NCI-H1417 (cell line): ENCODE data around the gene AKT1.
"Not testable (repeated sequence)": the region's sequence is repeated elsewhere in the genome, so short reads cannot be mapped to it uniquely, and the experiment has no call there.

Experiments used
- DNase-seq, 3 experiments: peaks; one replicate each; lab custom pipeline; 2025; lab: John Stamatoyannopoulos, UW

Gene AKT1

GRCh38 chr14:104818714-104819161 lies 23.2 kb upstream of the AKT1 start:
- no peak for DNase-seq

DNA sequence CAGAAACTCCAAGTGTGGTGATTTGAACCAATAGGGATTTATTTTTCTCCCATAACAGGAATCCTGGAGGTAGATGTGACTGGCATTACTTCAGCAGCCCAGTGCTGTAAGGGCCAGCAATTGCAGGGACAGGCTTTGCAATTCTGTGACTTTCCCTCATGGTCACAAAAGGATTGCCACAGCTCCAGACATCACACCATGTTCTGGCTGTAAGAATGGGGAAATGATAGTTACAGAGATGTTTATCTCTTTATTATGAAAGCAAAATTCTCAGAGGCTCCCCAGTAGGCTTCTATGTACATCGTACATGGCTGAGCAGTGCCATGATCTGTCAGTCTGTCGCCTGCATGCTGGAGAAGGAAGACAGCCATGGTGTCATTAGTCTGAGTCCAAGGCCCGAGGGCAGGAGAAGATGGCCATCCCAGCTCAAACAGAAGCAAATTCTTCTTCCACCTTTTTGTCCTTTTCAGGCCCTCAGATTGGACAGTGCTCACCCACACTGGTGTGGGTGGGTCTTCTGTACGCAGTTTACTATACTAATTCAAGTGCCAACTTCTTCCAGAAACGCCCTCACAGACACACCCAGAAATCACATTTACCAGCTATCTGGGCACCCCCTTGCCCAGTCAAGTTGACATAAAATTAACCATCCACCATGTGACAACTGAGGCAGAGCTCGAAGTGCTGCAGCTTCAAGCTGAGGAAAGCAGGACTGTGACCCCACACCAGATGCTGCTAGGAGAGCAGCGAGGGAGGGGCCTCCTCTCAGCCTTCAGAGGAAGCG lies 22.6 kb upstream of the AKT1 start:
- no peak for DNase-seq

- no peak for DNase-seq
Observed at GRCh38 chr14:104816616-104816884, 21.0 kb upstream of the AKT1 start.

DNA sequence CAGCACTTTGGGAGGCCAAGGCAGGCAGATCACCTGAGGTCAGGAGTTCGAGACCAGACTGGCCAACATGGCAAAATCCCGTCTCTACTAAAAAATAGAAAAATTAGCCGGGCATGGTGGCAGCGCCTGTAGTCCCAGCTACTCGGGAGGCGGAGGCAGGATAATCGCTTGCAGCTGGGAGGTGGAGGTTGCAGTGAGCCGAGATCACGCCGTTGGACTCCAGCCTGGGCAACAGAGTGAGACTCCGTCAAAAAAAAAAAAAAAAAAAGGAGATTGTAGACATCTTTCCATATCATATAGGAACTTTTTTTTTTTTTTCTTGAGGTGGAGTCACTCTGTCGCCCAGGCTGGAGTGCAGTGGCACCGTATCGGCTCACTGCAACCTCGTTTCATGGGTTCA lies 19.2 kb upstream of the AKT1 start:
- not testable (repeated sequence) for DNase-seq

- no peak for DNase-seq
Observed at GRCh38 chr14:104813286-104813685, 17.7 kb upstream of the AKT1 start.

DNA sequence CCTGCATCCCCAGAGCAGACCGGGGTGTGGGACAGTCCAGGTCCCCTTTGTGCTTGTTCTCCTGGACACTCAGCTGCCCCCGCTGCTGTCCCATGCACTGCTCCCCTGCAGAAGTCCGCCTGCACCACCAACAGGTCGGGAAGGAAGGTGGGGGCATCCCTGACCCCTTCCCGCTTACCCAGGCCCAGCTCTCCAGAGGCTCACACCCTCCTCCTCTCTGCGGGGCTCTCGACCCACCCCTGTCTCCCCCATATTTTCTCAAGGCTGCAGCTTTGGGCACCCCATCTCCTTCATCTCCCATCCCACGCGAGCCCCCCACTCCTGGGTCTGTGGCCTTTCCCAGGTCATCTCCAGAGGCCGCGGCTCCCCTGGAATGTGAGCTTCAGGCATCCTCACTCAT lies 14.8 kb upstream of the AKT1 start:
- no peak for DNase-seq

DNA sequence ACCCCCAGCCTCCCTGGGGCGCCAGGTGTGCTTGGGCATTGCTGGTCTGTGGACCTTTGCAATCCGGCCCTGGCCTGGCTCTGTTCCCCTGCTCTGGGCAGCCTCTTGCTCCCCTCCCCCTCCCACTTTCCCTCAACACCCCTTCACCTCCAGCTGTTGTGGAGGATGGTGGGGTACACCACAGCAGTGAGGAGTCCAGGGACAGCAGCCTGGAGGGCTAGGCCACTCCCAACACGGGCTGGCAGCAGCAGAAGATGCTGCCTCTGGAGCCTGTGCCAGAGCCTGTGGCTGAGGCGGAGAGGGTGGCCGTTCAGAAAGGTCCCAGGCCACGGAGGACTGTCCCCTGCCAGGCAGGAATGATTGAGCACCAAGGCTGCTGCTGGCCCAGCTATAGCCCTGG lies 12.9 kb upstream of the AKT1 start:
- no peak for DNase-seq

DNA sequence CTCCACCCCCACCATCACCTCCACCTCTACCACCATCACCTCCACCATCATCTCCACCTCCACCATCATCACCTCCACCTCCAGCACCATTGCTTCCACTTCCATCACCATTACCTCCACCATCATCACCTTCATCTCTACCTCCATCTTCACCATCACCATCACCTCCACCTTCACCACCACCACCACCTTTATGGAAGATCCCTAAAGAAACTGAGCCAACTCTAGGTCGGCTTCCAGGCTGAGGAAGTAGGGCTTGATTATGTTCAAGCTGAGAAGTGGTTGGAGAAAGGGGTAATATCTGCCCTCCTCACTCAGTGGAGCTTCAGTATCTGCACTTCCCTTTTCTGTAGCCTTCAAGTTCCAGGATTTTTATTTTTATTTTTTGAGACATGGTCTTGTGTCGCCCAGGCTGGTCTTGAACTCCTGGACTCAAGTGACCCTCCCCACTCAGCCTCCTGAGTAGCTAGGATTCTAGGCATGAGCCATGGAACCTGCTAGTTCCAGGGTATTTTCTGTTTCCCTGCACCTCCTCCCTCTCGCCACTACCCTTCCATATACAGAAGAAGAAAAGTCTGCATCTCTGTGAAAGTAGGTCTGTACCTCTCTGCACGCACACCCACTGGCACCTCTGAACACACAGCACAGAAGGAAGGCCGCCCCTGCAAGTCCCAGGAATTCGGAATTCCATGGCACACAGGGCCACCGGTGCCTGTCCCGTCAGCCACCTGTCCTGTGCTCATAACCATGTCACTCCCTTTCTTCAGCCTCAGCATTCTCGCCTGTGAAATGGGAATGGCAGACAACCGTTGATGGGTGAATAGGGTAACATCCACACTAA lies 11.3 kb upstream of the AKT1 start:
- no peak for DNase-seq

DNA sequence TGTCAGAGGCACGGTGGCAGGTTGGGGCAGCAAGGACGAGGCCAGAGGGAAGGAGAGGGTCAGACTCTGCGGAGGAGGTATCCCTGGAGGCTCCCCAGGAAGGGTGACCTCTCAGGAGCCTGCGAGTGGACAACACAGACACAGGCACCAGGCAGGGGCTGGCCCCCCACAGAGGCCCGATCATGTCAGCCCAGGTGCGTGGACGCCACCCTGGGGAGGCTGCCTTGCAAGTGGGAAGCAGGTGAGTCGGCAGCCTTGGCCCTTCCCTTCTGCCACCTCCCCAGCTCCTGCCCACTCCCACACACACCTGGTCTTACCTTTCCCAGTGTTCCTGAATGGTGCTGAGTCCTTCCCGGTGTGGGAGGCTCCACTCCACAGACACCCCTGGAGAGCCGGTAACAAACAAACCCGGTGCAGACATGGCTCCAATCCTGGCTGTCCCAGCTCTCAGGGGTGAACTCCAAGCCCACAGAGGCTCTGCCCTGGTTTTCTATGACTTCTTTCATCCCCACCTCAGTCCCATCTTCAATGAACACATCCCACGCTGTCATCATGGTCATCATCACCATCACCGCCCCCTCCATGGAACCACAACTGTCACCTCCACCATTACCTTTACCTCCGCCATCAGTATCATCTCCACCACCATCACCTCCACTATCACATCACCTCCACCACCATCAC lies 10.5 kb upstream of the AKT1 start:
- DNase-seq = no peak

DNA sequence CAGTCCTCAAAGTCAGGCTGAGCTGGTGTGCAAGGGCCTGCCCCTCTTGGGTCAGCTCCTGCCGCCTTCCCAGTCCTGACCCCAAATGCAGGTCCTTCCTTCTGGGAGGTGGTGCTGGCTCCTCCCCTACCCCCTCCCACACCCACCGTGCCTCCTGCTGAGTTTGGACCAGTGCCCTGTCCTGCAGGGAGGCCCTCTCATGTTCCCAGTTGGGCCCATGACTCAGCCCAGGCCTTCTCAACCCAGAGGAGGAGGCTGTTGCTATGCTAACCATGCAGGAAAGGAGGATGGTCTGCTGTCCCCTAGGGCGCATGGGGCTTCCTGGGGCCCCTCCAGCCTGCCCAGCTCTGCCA lies 9.8 kb upstream of the AKT1 start:
- DNase-seq = peak in 1 of 3 experiments; percentile 20

GRCh38 chr14:104804481-104805325 lies 9.2 kb upstream of the AKT1 start:
- DNase-seq = no peak

DNA sequence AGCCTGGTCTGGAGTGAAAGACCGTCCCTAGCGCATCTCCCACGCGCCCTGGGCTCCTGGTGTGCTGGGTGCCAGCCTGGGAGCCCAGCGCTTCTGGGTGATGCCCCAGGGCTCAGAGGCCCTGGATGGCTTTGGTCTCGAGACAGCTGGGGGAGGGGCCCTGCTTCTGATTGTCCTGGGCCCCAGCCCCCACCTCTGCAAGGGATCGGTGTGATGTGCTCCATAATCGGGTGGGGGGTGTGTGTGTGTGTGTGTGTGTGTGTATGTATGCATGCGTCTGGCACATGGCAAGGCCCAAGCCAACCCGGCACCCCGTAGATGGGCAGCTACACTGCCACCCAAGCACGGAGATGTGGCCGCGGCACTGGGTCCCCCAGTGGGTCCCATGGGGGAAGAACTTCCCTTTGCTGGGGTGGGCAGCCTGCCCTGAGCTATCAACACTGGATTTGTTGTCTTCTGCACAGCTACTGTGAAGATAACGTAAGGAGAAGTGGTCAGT lies 8.4 kb upstream of the AKT1 start:
- peak in 1 of 3 experiments; percentile 67 for DNase-seq

DNA sequence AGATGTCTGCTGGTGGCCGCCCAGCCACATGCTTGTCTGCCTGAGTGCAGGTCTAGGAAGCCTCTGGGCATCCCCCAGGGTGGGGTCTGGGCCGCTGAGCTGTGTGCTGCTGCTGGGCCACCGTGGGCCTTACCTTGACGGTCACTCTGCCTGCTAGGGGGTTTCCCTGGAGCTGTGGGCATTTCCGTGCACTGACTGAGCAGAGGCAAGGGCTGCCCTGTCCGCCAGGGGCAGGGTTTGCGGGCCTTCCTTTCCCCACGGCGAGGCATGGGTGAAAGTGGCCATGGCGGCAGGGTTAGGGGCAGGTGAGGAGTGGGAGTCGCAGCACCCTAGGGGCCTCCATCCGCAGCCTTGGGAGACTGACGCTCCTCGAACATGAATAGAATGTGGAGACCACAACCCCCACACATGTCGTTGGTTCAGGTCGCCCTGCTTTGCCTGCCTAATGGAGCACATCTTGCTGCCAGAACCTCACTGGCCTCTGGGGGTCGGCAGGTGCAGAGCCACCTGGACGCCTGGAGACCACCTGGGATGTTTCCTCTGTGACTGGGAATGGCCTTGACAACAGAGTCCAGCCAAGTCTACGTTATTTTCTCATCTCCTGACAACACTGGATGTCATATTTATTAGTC lies 7.8 kb upstream of the AKT1 start:
- peak in 2 of 3 experiments; percentile 65 to 67 for DNase-seq

DNA sequence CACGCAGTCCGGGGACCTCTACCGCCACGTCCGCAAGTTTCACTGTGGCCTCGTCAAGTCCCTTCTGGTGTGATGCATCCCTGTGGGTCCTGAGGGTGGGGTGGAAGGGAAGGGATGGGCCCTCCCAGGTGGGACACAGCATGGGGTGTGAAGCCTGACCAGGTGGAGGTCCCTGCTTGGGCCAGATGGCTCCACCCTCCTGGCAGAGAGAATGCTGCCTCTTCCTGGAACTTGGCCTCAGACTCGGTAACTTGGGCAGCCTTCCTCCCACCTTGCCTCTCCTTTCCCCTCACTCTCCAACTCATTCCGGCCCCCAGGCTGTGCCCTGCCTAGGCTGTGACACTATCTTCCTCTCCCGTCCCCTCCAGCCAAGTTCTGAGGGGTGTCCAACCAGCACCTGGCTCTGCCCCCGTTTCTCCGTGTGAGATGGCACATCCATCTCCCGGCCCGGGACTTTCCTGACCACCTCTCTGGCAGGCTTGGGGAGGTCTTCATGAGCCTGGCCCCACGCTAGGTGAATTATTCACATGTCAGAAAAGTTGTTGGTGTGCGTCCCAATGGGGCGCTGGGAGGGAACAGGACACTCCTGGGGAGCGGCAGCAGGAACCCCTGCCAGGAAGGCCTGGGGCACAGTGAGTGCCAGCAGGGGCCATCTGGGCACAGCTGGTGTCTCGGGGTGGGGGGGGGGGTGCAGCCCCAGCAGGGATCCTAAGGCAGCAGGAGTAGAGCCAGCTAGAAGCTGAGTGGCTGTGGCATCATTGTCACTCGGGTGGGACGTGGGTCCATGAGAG lies 7.0 kb upstream of the AKT1 start:
- peak in 2 of 3 experiments; percentile 47 to 65 for DNase-seq

DNA sequence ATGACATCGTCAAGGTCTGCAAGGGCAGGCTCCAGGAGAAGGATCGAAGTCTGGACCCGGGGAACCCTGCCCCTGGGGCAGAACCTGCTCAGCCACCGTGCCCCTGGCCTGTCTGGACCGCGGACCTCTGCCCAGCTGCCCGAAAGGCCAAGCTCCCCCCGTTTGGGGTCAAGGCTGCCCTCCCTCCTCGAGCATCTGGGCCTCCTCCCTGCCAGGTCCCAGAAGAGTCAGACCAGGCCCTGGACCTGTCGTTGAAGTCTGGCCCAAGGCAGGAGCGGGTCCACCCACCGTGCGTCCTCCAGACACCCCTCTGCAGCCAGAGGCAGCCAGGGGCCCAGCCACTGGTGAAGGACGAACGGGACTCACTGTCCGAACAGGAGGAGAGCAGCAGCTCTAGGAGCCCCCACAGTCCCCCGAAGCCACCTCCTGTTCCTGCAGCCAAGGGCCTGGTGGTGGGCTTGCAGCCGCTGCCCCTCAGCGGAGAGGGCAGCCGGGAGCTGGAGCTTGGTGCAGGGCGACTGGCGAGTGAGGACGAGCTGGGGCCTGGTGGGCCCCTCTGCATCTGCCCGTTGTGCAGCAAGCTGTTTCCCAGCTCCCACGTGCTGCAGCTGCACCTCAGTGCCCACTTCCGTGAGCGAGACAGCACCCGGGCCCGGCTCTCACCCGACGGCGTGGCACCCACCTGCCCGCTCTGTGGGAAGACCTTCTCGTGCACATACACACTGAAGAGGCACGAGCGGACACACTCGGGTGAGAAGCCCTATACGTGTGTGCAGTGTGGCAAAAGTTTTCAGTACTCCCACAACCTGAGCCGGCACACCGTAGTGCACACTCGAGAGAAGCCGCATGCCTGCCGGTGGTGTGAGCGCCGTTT lies 6.2 kb upstream of the AKT1 start:
- peak in 1 of 3 experiments; percentile 45 for DNase-seq

DNA sequence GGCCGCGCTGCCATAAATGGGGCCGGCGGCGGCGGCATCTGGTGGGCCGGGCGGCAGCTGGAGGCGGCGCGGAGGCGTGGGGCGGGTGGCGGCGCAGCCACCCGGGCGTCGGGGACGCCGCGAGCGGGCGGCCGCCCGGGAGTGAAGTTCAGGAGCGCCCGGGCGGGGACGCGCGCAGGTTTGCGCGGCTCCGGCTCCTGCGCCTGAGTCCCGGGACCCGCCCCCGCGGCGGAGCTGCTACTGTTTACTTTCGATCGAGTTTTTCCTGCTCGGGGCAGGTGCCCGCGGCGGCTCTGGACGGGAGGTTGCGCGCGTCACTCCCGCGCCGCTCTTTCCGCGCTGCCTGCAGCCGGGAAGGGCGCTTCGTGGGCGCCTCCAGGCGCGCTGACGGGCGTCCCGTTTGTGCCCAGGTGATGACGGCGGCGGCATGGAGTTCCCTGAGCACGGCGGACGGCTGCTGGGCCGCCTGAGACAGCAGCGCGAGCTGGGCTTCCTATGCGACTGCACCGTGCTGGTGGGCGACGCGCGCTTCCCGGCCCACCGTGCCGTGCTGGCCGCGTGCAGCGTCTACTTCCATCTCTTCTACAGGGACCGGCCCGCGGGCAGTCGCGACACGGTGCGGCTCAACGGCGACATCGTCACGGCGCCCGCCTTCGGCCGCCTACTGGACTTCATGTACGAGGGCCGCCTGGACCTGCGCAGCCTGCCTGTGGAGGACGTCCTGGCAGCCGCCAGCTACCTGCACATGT lies 5.4 kb upstream of the AKT1 start, which contains the start of gene ZBTB42:
ZBTB42 (plus strand) TSS at position 331 of the 749 bp plus-strand sequence; CDS start at position 428, 97 bp downstream.
- DNase-seq = peak in 2 of 3 experiments; percentile 76

DNA sequence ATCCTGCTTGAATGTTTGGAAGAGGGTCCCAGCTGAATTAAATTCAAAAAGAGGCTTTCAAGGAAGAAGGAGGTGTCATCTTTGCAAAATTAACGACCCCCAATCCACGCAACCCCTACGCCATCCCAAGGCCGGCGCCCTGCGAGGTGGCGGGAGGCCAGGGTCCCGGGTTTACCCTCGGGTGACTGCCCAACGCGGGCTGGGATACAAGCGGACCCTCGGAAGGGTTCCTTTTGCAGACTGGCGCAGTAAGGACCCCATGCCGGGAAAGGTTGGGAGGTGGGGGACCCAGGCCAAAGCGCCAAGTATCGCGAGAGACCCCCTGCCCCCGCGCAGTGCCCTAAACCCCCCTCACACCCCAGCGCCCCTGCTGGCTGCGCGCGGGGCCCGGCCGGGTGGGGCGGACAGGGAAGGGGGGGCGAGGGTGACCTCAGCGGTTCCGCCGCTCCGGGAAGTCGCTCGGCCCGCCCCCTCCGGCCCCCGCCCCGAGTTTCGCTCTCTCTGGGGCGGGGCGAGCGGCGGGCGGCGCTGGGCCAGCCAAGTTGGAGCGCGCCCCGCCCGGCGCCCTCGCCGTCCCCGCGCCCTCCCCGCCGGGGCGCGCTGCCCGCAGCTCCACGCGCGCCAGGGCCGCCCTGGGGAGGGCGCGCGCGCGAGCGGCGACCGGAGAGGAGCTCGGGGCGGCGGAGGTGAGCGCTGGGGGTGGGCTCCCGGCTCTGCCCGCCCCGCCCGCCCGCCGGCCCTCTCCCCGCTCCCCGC lies 4.6 kb upstream of the AKT1 start:
- DNase-seq = peak; percentile 32 to 66 (median 63)
